ENCODE data around the gene APOBEC2.
A peak's percentile ranks its signal among the peaks of the same experiment; 100 is the strongest.

APOBEC2 gene

DNA sequence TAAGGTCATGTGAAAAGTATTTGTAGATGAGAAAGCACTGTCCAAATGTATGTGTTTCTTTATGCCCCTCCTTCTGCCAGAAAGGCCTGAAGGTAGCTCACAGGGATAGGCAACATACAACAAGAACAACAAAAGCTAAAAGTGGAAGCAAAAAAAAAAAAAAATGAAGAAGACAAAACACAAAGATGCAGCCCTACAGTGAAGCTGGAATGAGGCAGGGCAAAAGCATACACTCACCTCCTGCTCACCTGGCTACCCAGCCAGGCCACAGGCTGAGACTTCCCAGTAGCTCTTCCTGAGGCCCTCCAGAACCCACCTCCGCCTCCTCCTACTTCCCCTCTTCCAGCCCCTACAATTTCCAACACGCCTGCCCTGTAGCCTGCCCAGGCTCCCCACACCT lies 16.4 kb upstream of the APOBEC2 start:
- TF ChIP-seq, protein P1, sequence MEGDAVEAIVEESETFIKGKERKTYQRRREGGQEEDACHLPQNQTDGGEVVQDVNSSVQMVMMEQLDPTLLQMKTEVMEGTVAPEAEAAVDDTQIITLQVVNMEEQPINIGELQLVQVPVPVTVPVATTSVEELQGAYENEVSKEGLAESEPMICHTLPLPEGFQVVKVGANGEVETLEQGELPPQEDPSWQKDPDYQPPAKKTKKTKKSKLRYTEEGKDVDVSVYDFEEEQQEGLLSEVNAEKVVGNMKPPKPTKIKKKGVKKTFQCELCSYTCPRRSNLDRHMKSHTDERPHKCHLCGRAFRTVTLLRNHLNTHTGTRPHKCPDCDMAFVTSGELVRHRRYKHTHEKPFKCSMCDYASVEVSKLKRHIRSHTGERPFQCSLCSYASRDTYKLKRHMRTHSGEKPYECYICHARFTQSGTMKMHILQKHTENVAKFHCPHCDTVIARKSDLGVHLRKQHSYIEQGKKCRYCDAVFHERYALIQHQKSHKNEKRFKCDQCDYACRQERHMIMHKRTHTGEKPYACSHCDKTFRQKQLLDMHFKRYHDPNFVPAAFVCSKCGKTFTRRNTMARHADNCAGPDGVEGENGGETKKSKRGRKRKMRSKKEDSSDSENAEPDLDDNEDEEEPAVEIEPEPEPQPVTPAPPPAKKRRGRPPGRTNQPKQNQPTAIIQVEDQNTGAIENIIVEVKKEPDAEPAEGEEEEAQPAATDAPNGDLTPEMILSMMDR (conservative IDR thresholded peaks at IDR 0.05; ENCODE audit: low read depth, low read length), result no peak

GRCh38 chr6:41037107-41037900 lies 15.7 kb upstream of the APOBEC2 start:
- TF ChIP-seq, protein P1 (conservative IDR thresholded peaks at IDR 0.05; ENCODE audit: low read depth, low read length), result no peak

More for the DNA sequence above, 16.4 kb upstream of the APOBEC2 start:
- H3K4me3 ChIP-seq (ENCODE audit: low read depth, low read length), result no peak overlapping the region
- no peak for DNase-seq (ENCODE audit: low read depth)

GRCh38 chr6:41038205-41038604 lies 14.8 kb upstream of the APOBEC2 start:
- no peak for DNase-seq (ENCODE audit: low read depth)
- TF ChIP-seq, protein P1 (conservative IDR thresholded peaks at IDR 0.05; ENCODE audit: low read depth, low read length), result no peak

More at GRCh38 chr6:41037107-41037900, 15.7 kb upstream of the APOBEC2 start:
- DNase-seq (ENCODE audit: low read depth), result no peak
- H3K4me3 ChIP-seq (ENCODE audit: low read depth, low read length), result no peak overlapping the region

GRCh38 chr6:41039060-41039998 lies 13.7 kb upstream of the APOBEC2 start, which contains the start of gene UNC5CL:
TSS of gene UNC5CL (minus strand) at chr6:41039221. CDS start at chr6:41035074, 4,147 bp downstream.
- TF ChIP-seq, protein P1 (conservative IDR thresholded peaks at IDR 0.05; ENCODE audit: low read depth, low read length), result peak; percentile 86
- no peak within 1 kb of the TSS for H3K4me3 ChIP-seq (ENCODE audit: low read depth, low read length)
- peak; percentile 54 for DNase-seq (ENCODE audit: low read depth)

More at GRCh38 chr6:41038205-41038604, 14.8 kb upstream of the APOBEC2 start:
- no peak overlapping the region for H3K4me3 ChIP-seq (ENCODE audit: low read depth, low read length)

GRCh38 chr6:41040101-41040939 lies 12.7 kb upstream of the APOBEC2 start:
- TF ChIP-seq, protein P1 (conservative IDR thresholded peaks at IDR 0.05; ENCODE audit: low read depth, low read length), result no peak
- DNase-seq (ENCODE audit: low read depth), result peak; percentile 11
- no peak overlapping the region for H3K4me3 ChIP-seq (ENCODE audit: low read depth, low read length)

DNA sequence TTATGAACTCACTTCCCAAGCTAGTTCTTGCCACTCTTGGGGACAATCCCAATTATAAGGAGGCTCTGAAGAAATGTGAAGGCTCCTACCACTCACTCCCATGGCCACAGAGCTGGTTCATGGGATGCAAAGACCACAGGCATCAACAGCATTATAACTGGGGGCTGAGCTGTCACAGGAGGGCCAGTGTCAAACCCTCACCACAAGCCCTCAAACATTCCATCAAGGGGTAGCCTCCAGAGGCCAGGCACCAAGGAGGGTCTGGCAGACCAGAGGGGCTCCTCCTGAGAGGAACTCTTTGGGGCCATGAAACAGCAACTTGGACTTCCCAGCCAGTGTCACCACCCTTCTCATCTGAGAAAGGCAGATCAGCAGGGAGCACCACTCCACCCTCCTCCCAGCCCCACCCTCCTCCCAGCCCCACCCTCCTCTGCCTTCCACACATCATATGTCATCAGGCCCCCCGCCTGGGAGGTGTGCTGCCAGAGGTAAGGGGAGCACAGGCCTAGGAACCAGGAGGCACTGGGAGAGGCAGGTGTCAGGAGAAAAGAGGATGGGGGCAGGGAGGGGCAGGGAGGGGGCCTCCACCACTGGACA lies 12.0 kb upstream of the APOBEC2 start:
- TF ChIP-seq, protein P1 (conservative IDR thresholded peaks at IDR 0.05; ENCODE audit: low read depth, low read length), result no peak
- DNase-seq (ENCODE audit: low read depth), result no peak
- H3K4me3 ChIP-seq (ENCODE audit: low read depth, low read length), result no peak overlapping the region

Measured in choroid plexus epithelial cell (primary cell).